ENCODE results near the gene FANCC. TPM values are rescaled to one million over a fixed set of nuclear protein-coding genes. Genes with fewer than 3 reads are reported as not detected.
"Not testable (repeated sequence)": the region's sequence is repeated elsewhere in the genome, so short reads cannot be mapped to it uniquely, and the experiment has no call there.

Gene FANCC
- total RNA-seq, 1 experiment from 2014 or later = 19.4 TPM

- no peak for TF ChIP-seq CEBPB (IDR thresholded peaks at IDR 0.05; ENCODE audit: low read depth)
- no peak for TF ChIP-seq ZFX (IDR thresholded peaks at IDR 0.05)
- TF ChIP-seq SIN3A (IDR thresholded peaks at IDR 0.05; ENCODE audit: low read depth) = no peak
- TF ChIP-seq EZH2phosphoT487 (IDR thresholded peaks at IDR 0.05; ENCODE audit: borderline replicate concordance) = no peak
- no peak for TF ChIP-seq ELF1 (IDR thresholded peaks at IDR 0.05; ENCODE audit: borderline replicate concordance, low read depth)
- TF ChIP-seq MAX (IDR thresholded peaks at IDR 0.05) = no peak
- no peak for TF ChIP-seq EZH2 (IDR thresholded peaks at IDR 0.05)
- no peak for TF ChIP-seq POLR2A (IDR thresholded peaks at IDR 0.05; ENCODE audit: borderline replicate concordance, extremely low read depth, insufficient read depth, insufficient read length)
- TF ChIP-seq SRF (IDR thresholded peaks at IDR 0.05; ENCODE audit: low read depth) = no peak
- TF ChIP-seq ZBTB33 (IDR thresholded peaks at IDR 0.05; ENCODE audit: extremely low read depth, insufficient replicate concordance, low read length) = no peak
These were observed 15.4 kb upstream of the FANCC start (continued) for GRCh38 chr9:95332860-95333259.

- ATAC-seq (no peak), DNase-seq (ENCODE audit: low read depth, low spot score) (no peak)
- TF ChIP-seq MAX (IDR thresholded peaks at IDR 0.05) (no peak), SIN3A (IDR thresholded peaks at IDR 0.05; ENCODE audit: low read depth) (no peak), EGR1 (IDR thresholded peaks at IDR 0.05; ENCODE audit: low read depth) (no peak), YY1 (IDR thresholded peaks at IDR 0.05; ENCODE audit: extremely low read depth, insufficient replicate concordance, low read depth, low read length) (no peak), CBX3 (IDR thresholded peaks at IDR 0.05; ENCODE audit: low read depth) (no peak)
- no peak overlapping the region for H3K4me2 ChIP-seq (ENCODE audit: low read length)
- peaks cover 4 to 16% of the 10 kb centered on the region in 2 experiments; a peak in 3 of 4 replicates for H3K9me3 ChIP-seq (ENCODE audit: control insufficient read depth in 1 of 2, insufficient read depth in 1 of 2, low read depth in 1 of 2, low read length in 2 of 2)
- BruUV-seq (replicated peaks) = no TSS peak
- H3K79me2 ChIP-seq (ENCODE audit: insufficient read depth, low read length) = no peaks in the 10 kb centered on the region
- intact Hi-C loops (cut with micrococcal nuclease) = no loop called here
- H3K27ac ChIP-seq (ENCODE audit: low read depth, low read length) = no peak overlapping the region
- H3K9me2 ChIP-seq (ENCODE audit: insufficient read depth) = no peaks in the 10 kb centered on the region
- ChIA-PET CTCF (no interaction called here), RAD21 (ENCODE audit: low non-redundant PET in 1 of 2, low total read pairs in 2 of 2, uncharacterized antibody in 2 of 2, unreplicated experiment in 2 of 2) (no interaction called here), POLR2A (no interaction called here)
- no peaks in the 10 kb centered on the region for H3K4me1 ChIP-seq (ENCODE audit: control insufficient read depth in 1 of 2, insufficient read depth in 2 of 2, low read length in 2 of 2)
- no peaks in the 10 kb centered on the region for H4K20me1 ChIP-seq (ENCODE audit: insufficient read depth)
- no peaks in the 10 kb centered on the region for H3K27me3 ChIP-seq (ENCODE audit: insufficient read depth, low read length)
- H3K4me3 ChIP-seq (replicated peaks in 1 of 2; ENCODE audit: low read depth in 1 of 2, low read length in 2 of 2) = no peak overlapping the region
- H3K9ac ChIP-seq (ENCODE audit: low read length) = no peak overlapping the region
- no peaks in the 10 kb centered on the region for H3K36me3 ChIP-seq (ENCODE audit: control insufficient read depth in 1 of 2, insufficient read depth in 2 of 2, low read length in 2 of 2)
- no peak overlapping the region for H2AFZ ChIP-seq (ENCODE audit: low read depth, low read length, poor library complexity, severe bottlenecking)
These were observed 13.4 kb upstream of the FANCC start for GRCh38 chr9:95330720-95331404.

- H3K4me2 ChIP-seq (ENCODE audit: low read length); RAD21 ChIA-PET (ENCODE audit: low non-redundant PET in 1 of 2, low total read pairs in 2 of 2, uncharacterized antibody in 2 of 2, unreplicated experiment in 2 of 2); H3K9ac ChIP-seq (ENCODE audit: low read length); intact Hi-C loops (cut with micrococcal nuclease); H3K36me3 ChIP-seq (ENCODE audit: control insufficient read depth in 1 of 2, insufficient read depth in 2 of 2, low read length in 2 of 2); H2AFZ ChIP-seq (ENCODE audit: low read depth, low read length, poor library complexity, severe bottlenecking); CTCF ChIA-PET; H3K79me2 ChIP-seq (ENCODE audit: insufficient read depth, low read length); H4K20me1 ChIP-seq (ENCODE audit: insufficient read depth); H3K4me3 ChIP-seq (replicated peaks in 1 of 2; ENCODE audit: low read depth in 1 of 2, low read length in 2 of 2); H3K4me1 ChIP-seq (ENCODE audit: control insufficient read depth in 1 of 2, insufficient read depth in 2 of 2, low read length in 2 of 2); DNase-seq (ENCODE audit: low read depth, low spot score); ATAC-seq; POLR2A ChIA-PET; H3K27me3 ChIP-seq (ENCODE audit: insufficient read depth, low read length); H3K9me2 ChIP-seq (ENCODE audit: insufficient read depth); H3K27ac ChIP-seq (ENCODE audit: low read depth, low read length); BruUV-seq (replicated peaks): not testable (repeated sequence)
- peaks cover 4 to 16% of the 10 kb centered on the region in 2 experiments; a peak in 3 of 4 replicates for H3K9me3 ChIP-seq (ENCODE audit: control insufficient read depth in 1 of 2, insufficient read depth in 1 of 2, low read depth in 1 of 2, low read length in 2 of 2)
These were observed 11.6 kb upstream of the FANCC start for GRCh38 chr9:95329061-95329460.
